Heart right ventricle (tissue), 16 donors: Measurements from ENCODE around the gene IL12RB1. TPM values are rescaled to one million over a fixed set of nuclear protein-coding genes. Genes with fewer than 3 reads are reported as not detected.
A peak's percentile ranks its signal among the peaks of the same experiment; 100 is the strongest.

Source experiments
- ATAC-seq, 8 donors: fragments of 200-7000 bp; cut with Tn5 transposase; one replicate each; pipeline ENCODE4 v1.9.1; 2020; ENCODE audit warnings: mild to moderate bottlenecking in 8 of 8, moderate library complexity in 8 of 8, moderate number of reproducible peaks in 1 of 8
- DNase-seq, 2 donors: peaks; one replicate each; pipeline ENCODE4 v3.0.0-alpha.2; 2020
- H3K27ac ChIP-seq, 10 donors: fragments of 200-600 bp; sonication (generic) in 2 of 10; one replicate each; pipeline versions ENCODE4 v1.5.0 to v1.8.0; 2020 to 2022; ENCODE audit warnings: mild to moderate bottlenecking in 3 of 10
- H3K27me3 ChIP-seq, 7 donors: fragments of 200-600 bp; one replicate each; pipeline ENCODE4 v1.8.0; 2021 to 2022; ENCODE audit warnings: mild to moderate bottlenecking in 2 of 7
- H3K36me3 ChIP-seq, 9 donors: fragments of 200-600 bp; sonication (generic) in 1 of 9; one replicate each; pipeline versions ENCODE4 v1.5.0 to v1.8.0; 2020 to 2022; ENCODE audit warnings: mild to moderate bottlenecking in 2 of 9
- H3K4me1 ChIP-seq, 9 donors: fragments of 200-600 bp; sonication (generic) in 1 of 9; one replicate each; pipeline versions ENCODE4 v1.5.0 to v1.8.0; 2020 to 2022; ENCODE audit warnings: mild to moderate bottlenecking in 4 of 9
- H3K4me3 ChIP-seq, 10 donors: fragments of 200-600 bp; sonication (generic) in 2 of 10; one replicate each; pipeline versions ENCODE4 v1.5.0 to v1.8.0; 2020 to 2022; ENCODE audit warnings: mild to moderate bottlenecking in 7 of 10, moderate library complexity in 2 of 10
- H3K9me3 ChIP-seq, 11 donors: fragments of 200-600 bp in 10 of 11; sonication (generic) in 2 of 11; one replicate each; pipeline versions ENCODE4 v1.5.0 to v1.8.0; 2013 to 2022; ENCODE audit warnings: mild to moderate bottlenecking in 2 of 11, control low read depth in 1 of 11, moderate library complexity in 1 of 11
- WGBS, 2 donors: extraction: QIAGEN DNeasy Blood & Tissue Kit; methylation state at CpG; one replicate each; pipeline ENCODE4 v1.1.7; 2013; ENCODE audit warnings: inconsistent platforms in 1 of 2; 5-methylcytosine and 5-hydroxymethylcytosine counted together
- intact Hi-C, 10 donors: fragments of 100-400 bp; cut with DNase I; formaldehyde crosslinking; loops; one replicate each; pipeline versions ENCODE4 v1.11.1 to v1.14.2; 2022
- polyA plus RNA-seq, 2 donors: library from polyadenylated mRNA; stranded (reverse); fragments of 200-250 nt; gene quantifications; one replicate each; pipeline ENCODE4 v1.2.3, GENCODE V29; 2013
- total RNA-seq, 10 donors: library from RNA; stranded (reverse); fragmentation: NEBNext Ultra II Directional in 3 of 10; extraction: Animal tissue kit (Norgen Biotek cat#: 25700) in 3 of 10; gene quantifications; one replicate each; pipeline versions ENCODE4 v1.2.1 to v1.2.4, GENCODE V29; 2021 to 2023
- TF ChIP-seq, protein P1 (sequence below), 9 donors: fragments of 200-600 bp; sonication (generic) in 2 of 9; IDR thresholded peaks; one replicate each; pipeline versions ENCODE4 v1.5.0 to v1.8.0; 2021 to 2022; ENCODE audit warnings: antibody characterized with exemption in 9 of 9, mild to moderate bottlenecking in 5 of 9, moderate library complexity in 1 of 9
- donor health status: Arrhythmogenic right ventricular cardiomyopathy.
- donor health status: ischemic (EF 13 %, LVEDD 7.1; RV severe dilation, severe dysfunction).
- donor health status: healthy with polysubstance abuse.
- donor health status: DM: no; HTN: yes; CAD: no.
- donor health status: DM: no; HTN: no; CAD: no.
- donor health status: ischemic (EF 25% LVEDD 6.9; RV normal size, moderate dysfunction).
- donor health status: ischemic (EF 25% LVEDD 5.7; RV mildly dilated, moderate dysfunction).
- donor health status: healthy.
- donor health status: DM: yes; HTN: yes; CAD: no.
- donor health status: Ischemic cardiomyopathy.
- donor health status: ischemic (EF 35%, LVEDD 5.7; RV mildly dilated, moderate dysfunction).
- donor health status: nonischemic (EF 11% LVEDD 7.7; RV severe dilation, severe dysfunction).
- donor health status: DM: yes; HTN: yes; CAD: no.
- donor health status: PGD.
- donor health status: ischemic (EF 29% LVEDD 5.4; RV normal size, mild dysfunction).
- donor health status: nonischemic (EF 23%, LVEDD 6.1; RV moderate dilation, normal function).

Gene IL12RB1
- total and polyA plus RNA-seq, 12 donors: 0.24 to 5.4 (median 0.44) TPM

DNA sequence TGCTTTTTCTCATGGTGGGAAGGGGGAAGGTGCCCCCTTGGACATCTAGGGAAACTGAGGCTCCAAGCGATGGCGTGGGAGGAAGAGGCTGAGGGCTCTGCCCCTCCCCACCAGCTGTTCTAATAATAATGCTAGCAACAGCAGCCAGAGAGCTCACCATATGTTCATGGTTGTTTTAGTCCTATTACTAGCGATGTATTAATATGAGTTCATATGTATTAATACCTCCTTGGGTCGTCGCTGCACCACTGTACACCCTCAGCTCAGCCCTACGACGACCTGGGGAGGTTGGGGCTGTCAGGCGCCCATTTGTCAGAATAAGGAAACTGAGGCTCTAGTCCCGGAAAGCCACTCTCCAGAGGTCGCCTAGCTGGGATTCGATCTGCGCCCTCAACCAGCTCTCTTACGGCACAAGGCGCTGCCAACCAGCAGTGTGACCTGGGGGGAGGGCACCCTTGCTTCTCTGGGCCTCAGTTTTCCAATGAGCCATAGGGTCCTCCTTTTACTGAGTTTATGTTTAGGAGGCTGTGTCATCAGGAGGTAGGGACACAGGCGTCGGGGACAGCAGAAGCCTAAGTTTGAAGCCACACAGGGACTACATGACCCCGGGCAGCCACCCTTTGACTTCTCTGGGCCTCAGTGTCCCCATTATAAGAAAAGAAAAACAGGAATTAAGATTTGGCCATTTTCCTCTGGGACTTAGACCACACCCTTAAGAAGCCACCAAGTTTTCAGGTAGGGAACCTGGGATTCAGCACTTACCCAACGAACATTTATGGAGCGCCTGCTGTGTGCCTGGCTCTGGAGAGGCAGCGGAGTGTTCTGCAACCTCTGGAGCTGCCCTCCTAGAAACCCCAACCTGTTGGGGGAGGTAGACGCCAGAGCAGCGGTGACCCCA lies 11.5 kb upstream of the IL12RB1 start:
- intact Hi-C loops: no loop called here
- H3K4me1 ChIP-seq: peaks cover 0 to 23% (median 14%) of the 10 kb centered on the region in 9 donors

DNA sequence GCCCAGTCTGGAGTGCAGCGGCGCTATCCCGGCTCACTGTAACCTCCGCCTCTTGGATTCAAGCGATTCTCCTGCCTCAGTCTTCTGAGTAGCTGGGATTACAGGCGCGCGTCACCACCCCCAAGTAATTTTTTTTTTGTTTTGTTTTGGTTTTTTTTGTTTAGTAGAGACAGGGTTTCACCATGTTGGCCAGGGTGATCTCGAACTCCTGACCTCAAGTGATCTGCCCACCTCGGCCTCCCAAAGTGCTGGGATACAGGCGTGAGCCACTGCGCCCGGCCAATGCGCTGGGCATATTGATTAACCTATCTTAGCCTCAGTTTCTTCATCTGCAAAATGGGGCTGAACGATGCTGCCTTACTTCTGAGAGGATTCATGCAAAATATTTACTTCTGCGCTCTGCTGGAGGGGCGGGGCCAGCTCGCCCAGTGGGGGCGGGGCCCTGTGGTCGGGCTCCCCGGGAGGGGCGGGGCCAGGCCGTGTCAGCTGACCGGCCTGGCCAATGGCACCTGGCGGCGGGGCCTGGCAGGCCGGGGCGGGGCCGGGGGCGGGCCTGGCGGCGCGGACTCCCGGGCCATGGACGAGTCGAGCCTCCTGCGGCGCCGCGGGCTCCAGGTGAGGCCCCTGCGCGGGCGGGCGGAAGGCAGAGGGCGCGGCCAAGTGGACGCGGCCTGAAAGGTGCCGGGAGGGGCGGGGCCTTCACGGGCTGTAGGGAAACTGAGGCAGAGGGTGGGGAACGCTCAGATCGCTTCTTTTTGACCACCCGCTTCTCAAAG lies 10.7 kb upstream of the IL12RB1 start, which contains the start of gene MAST3:
TSS of gene MAST3 (plus strand) at position 562 of the 776 bp plus-strand sequence. CDS start at position 577, 15 bp downstream.
- intact Hi-C loops: no loop called here

More for the DNA sequence above, 11.5 kb upstream of the IL12RB1 start:
- Histone ChIP-seq H3K27me3 (peaks cover 0 to 60% (median 39%) of the 10 kb centered on the region in 7 donors), H3K27ac (peak overlapping the region in 1 of 10 donors; percentile 65), H3K4me3 (peak overlapping the region in 9 of 10 donors; percentile 1 to 63 (median 47)), H3K9me3 (no peaks in the 10 kb centered on the region), H3K36me3 (no peaks in the 10 kb centered on the region)
- DNase-seq (no peak), ATAC-seq (no peak)
- 32 to 39% methylated on average over 22 of the region's 22 CpGs for WGBS, 2 donors
- TF ChIP-seq, protein P1, sequence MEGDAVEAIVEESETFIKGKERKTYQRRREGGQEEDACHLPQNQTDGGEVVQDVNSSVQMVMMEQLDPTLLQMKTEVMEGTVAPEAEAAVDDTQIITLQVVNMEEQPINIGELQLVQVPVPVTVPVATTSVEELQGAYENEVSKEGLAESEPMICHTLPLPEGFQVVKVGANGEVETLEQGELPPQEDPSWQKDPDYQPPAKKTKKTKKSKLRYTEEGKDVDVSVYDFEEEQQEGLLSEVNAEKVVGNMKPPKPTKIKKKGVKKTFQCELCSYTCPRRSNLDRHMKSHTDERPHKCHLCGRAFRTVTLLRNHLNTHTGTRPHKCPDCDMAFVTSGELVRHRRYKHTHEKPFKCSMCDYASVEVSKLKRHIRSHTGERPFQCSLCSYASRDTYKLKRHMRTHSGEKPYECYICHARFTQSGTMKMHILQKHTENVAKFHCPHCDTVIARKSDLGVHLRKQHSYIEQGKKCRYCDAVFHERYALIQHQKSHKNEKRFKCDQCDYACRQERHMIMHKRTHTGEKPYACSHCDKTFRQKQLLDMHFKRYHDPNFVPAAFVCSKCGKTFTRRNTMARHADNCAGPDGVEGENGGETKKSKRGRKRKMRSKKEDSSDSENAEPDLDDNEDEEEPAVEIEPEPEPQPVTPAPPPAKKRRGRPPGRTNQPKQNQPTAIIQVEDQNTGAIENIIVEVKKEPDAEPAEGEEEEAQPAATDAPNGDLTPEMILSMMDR (IDR thresholded peaks at IDR 0.05): no peak

DNA sequence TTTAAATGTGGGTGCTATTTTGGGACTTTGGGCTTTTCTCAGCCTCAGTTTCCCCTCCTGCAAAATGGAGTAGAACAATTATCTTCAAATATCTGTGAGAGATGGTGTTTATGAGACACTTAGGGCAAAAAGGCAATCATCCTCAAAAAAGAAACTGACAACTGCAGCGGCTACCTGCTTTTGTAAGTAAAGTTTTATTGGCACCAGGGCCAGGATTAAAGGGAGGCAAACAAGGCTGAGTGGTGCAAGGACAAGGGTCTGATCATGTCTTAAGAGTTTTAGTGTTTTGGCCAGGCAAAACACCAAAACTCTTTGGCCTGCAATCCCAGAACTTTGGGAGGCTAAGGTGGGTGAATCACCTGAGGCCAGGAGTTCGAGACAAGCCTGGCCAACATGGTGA lies 9.5 kb upstream of the IL12RB1 start:
- intact Hi-C loops: no loop called here
- 87 to 97% methylated on average over 2 of the region's 2 CpGs for WGBS, 2 donors
- ATAC-seq (no peak), DNase-seq (no peak)
- Histone ChIP-seq H3K36me3 (no peaks in the 10 kb centered on the region), H3K27ac (no peak overlapping the region), H3K27me3 (peaks cover 0 to 45% (median 34%) of the 10 kb centered on the region in 7 donors), H3K4me3 (no peak overlapping the region), H3K4me1 (peaks cover 0 to 29% (median 14%) of the 10 kb centered on the region in 9 donors), H3K9me3 (no peaks in the 10 kb centered on the region)
- TF ChIP-seq, protein P1 (IDR thresholded peaks at IDR 0.05): no peak

More for the DNA sequence above, 10.7 kb upstream of the IL12RB1 start, which contains the start of gene MAST3:
- H3K36me3 ChIP-seq: no peaks in the 10 kb centered on the region
- DNase-seq (peak; percentile 59 to 82), ATAC-seq (peak; percentile 88 to 96 (median 90))
- 22 to 23% methylated on average over 54 of the region's 54 CpGs for WGBS, 2 donors
- TF ChIP-seq, protein P1 (IDR thresholded peaks at IDR 0.05): no peak
- H3K27ac ChIP-seq: peak within 1 kb of the TSS in 1 of 10 donors; percentile 65
- peak within 1 kb of the TSS in 9 of 10 donors; percentile 1 to 63 (median 47) for H3K4me3 ChIP-seq
- no peaks in the 10 kb centered on the region for H3K9me3 ChIP-seq
- peaks cover 0 to 23% (median 14%) of the 10 kb centered on the region in 9 donors for H3K4me1 ChIP-seq
- H3K27me3 ChIP-seq: peaks cover 0 to 54% (median 34%) of the 10 kb centered on the region in 7 donors
